NCI-H1092 (cell line): ENCODE measurements around the gene PTPRE.
A peak's percentile ranks its signal among the peaks of the same experiment; 100 is the strongest.

Source experiments
- DNase-seq: peaks from one replicate; lab custom pipeline; 2025; lab: John Stamatoyannopoulos, UW

The PTPRE gene

DNA sequence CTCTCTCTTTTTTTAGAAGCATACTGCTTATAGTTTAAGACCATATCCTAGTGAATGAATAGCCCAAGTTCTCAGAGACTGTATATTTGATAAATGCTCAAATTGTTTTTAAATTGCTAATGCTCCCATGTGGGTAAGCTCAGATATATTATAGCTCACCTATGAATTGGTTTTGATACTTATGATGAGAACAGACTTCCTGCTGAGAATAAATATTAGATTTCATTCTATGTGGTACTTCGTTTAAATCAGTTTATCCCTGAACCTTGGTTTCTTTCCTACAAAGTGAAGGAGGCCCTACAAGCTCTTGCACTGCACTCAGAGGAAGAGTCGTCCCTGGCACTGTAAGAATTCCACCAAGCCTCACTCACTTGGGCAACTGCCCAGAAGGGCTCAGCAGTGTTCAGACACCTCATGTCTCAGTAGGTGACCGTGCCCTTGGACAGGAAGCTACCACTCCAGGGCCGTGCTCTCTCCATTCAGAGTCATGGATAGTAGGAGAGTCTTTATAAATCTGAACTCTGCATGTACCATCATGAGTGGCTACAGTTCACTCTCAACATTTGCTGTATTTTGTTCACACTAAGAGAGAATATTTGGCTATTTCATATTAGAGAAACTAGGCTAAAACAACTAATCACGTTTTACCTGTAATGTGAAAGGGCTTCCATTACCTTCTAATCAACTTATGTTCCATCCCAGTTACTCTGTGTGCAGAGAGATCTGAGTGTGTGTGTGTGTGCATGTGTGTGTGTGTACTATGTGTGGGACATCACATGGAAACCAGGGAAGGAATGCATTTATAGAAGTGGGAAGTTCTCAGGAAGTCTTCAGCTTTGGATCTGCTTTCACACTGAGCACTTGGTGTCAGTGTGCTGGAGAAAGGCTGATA lies 93.8 kb downstream of the PTPRE start:
- DNase-seq = no peak

DNA sequence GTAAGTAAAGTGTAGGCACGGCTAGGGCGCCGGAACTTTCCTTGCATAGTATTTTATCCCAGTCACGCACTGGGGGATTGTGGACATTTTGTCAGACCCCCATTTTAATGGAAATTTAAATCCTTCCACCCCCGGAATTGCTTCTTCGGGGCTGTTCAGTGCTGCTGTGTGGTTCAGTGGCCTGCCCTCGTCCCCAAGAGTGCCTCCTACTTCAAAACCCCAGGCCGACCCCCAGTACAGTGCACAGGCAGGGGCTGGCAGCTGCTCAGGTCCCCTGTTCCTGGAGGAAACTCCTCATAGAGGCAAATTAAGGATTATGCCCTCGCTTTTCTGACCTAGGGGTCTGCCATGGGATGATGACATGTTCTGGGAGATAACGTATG lies 94.5 kb downstream of the PTPRE start:
- no peak for DNase-seq

- no peak for DNase-seq
These were observed 94.9 kb downstream of the PTPRE start for GRCh38 chr10:128001849-128002248.

DNA sequence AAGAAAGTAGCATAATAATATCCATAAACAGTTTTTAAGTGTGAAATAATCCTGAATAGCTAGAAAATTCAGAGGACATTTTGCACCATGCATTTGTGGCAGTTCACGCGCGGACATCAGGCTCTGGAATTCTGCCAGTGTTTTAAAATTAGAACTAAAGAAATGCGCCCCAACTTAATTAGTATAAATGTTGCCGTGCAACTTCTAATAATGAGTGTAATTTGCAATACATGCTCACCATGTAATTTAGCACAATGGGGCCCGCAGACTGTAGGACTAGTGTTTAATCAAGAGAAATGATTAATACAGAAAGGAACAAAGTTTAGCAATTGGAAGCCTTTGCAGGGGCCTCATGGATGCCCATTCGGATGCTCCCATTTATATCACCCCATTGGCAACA lies 96.6 kb downstream of the PTPRE start:
- DNase-seq = no peak

GRCh38 chr10:128005858-128006257 lies 99.0 kb downstream of the PTPRE start:
- no peak for DNase-seq

DNA sequence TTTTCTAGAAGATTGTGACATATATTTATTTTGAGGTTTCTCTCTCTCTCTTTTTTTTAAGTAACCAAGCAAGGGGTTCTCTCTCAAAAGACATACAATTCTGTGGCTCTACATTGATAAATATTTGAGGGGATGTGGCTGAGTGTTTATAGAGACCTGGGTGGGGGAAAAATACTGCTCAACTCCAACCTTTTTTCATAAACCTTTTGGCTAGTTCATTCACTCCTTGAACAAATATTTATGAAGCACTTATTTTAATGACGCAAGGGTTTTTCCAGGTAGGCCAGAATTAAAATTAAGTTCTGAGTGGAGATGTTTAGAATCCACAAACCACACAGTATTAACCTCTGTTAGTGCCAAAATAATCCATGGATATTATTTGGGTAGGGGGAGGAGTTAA lies 100.2 kb downstream of the PTPRE start:
- no peak for DNase-seq

DNA sequence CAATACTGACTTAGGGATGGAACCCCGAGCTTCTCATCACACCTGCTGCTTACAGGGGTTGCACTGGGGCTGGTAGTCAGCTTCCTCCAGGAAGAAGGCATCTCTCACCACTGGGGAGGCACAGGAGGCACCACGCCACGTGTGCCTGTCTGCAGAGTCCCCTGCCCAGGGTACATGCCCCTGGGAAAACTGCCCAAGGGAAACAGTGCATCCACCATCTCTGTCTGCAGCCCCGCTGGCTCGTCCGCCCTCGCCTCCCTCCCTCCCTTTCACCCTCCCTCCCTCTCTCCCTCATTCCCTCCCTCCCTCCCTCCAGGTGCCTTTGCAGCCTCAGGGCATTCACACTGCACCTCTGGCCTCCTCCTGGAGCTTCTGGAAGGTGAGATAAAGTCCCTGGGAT lies 101.1 kb downstream of the PTPRE start:
- DNase-seq = no peak

DNA sequence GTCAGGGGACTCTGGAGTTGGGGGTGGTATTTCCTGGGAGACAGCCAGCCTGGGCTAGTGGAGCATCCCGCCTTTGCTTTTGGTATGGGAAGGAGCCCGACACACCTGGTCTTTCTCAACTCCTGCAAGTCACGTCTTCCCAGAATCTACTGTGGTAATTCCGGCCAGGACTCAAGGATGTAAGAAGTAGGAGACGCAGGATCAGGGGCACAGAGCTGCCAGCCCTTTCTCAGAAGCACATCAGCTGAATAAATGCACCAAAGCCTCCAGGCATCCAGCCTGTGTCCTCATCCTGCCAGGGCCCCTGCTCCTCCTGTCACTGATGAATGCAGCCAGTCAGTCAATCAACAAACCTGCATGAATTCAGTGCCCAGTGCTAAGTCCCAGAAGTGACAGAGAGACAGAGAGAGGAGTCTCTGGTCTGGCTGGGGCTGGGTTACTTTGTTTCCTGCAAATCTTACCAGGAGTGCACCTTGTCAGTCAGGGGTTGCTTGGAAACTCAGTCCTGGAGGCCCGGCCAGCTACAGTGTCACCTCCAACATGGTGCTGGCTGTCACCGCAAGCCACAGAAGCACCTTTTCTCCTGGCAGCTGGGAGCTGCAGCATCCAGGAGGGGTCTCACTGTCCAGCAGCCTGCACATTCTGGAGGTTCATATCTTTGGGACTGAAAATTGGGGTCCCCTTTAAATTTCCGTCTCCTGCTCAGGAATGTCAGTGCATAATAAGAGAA lies 101.8 kb downstream of the PTPRE start:
- no peak for DNase-seq

GRCh38 chr10:128009372-128010126 lies 102.6 kb downstream of the PTPRE start:
- DNase-seq = no peak

- DNase-seq = peak; percentile 30
These were observed 104.4 kb downstream of the PTPRE start for GRCh38 chr10:128011059-128011979.

DNA sequence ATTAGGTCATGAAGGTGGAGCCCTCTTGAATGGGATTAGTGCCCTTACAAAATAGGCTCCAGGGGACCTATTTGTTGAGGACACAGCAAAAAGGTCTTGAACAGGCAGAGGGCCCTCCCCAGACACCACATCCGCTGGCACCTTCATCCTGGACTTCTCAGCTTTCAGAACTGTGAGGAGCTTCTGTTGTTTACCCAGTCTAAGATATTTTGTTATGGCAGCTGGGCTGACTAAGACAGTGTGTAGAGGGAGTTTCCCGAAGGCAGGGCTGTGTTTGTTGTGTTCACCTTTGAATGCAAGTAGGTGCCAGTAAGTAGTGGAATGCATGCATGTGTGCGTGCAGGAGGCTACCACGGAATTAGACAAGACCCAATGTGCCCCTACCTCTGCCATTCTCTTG lies 106.7 kb downstream of the PTPRE start:
- no peak for DNase-seq

DNA sequence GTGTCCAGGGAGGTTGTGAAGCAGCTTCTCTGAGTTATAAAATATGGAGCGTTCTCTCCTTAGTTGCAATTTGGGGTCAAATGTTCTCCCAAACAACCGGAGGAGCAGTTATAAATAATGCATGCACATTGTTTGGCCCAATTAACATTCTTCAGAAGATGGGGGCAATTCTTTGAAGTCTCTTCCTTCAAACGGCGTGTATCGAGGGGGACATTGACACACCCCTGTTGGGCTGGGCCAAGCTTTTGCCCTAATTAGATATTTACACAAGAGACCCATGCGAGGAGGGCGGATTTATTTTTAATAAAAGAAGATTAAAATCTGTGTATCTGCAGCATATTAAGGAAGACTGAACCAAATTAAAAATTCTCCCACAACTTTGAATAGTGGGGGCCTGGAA lies 107.3 kb downstream of the PTPRE start:
- DNase-seq = no peak

- no peak for DNase-seq
These were observed 109.6 kb downstream of the PTPRE start for GRCh38 chr10:128016423-128017060.

GRCh38 chr10:128017822-128018221 lies 110.9 kb downstream of the PTPRE start:
- no peak for DNase-seq

- DNase-seq = no peak
These were observed 111.3 kb downstream of the PTPRE start for GRCh38 chr10:128018236-128018635.

DNA sequence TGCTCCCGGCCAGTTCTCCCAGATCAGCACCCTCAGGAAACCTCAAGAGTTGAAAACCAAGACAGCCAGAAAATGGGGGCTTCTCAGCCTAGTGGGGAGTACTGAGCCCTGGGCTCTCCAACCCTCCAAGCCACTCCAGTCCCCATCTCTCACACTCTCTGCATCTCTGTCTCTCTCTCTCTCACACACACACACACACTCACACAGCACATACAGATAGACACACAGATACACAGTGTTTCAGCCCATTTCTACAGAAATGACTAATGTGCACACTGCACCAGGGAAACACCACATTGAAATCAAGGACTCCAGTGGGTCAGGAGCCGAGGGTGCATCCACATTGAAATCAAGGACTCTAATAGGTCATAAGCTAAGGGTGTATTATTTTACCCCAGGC lies 111.8 kb downstream of the PTPRE start:
- DNase-seq = no peak

DNA sequence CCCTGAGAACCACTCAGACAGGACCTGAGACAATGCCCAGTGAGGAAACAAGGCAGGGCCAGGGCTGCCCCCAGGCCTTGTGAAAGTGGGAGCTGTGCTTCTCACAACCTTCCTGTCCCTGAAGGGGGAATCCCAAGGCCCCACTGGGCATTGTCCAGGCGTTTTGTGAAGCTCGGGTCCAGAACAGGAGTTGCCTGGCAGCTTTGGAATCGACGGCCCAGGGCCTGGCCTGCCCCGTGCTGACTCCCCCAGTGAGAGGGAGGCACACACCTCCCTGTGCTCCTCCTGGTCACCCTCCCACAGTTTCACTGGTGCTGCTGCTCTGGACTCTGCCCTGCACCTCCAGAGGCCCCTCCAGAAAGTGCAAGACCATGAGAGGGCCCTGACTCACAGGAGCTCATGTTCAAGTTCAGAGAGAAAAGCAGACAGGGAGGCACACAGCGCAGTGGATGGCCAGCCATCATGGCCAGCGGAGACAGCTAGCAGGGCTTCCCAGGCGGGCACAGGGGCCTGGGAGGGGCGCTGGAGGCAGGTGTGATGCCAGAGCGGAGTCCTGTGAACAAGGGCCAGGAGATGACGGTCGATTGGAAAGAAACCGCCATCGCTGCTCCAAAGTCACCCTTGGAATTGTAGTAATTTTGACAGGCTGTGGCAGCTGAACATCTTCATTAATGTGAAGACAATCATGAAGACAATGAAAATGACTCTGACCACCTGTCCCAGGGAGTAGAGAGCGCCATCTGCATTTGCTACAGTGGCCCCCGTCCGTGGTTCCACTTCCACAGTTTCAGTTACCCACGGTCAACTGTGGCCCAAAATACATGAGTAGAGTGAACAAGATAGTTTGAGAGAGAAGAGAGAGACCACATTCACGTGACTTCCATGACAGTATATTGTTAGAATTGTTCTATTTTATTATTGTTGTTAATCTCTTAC lies 115.6 kb downstream of the PTPRE start:
- DNase-seq = no peak

GRCh38 chr10:128024426-128024825 lies 117.5 kb downstream of the PTPRE start:
- no peak for DNase-seq

DNA sequence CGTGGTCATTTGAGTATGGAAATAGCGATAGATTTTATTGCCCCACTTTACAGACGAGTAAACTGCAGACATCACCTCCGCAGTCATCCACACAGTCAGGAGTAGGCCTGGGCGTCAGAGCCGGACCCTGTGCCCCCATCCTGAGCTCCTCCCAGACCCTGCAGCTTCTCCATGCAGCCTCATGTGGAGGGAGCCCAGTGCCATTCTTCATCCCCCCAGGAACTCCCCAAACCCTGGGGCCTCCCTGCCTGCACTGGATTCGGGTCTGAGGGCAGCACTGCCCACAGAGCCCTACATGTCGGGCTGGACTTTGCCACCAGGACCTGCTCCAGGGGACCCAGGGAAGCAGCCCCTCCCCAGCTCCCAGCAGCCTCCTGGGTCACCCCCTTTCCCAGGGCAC lies 118.5 kb downstream of the PTPRE start:
- no peak for DNase-seq

DNA sequence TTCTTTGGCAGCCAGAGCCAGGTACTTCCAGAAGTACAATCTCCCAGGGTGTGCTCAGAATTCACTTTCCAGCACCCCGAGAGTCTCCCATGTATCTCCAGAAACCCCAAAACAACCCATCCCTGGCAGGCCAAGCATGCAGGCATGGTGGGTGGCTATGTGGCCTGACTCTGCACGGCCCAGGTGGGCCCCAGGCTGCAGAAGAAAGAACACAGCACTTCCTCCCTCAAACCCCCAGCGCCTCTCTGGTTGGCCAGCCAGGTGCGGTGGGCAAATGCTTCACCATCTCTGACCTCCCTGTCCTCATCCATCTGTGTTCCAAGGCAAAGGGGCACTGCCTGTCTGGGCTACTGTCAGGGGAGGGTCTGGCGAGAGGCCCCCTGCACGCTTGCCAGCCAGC lies 119.0 kb downstream of the PTPRE start:
- no peak for DNase-seq
